Left ventricle myocardium inferior (tissue), 1 donor: ENCODE measurements around the gene SOD3. TPM values are rescaled to one million over a fixed set of nuclear protein-coding genes. Genes with fewer than 3 reads are reported as not detected.

Source experiments
- DNase-seq: peaks from one replicate; pipeline ENCODE4 v3.0.0-alpha.2; 2020
- H3K27ac ChIP-seq: fragments of 200-600 bp; replicated peaks from 2 replicates; pipeline ENCODE4 v1.8.0; 2021
- H3K27me3 ChIP-seq: fragments of 200-600 bp; 2 replicates; pipeline ENCODE4 v1.8.0; 2021; ENCODE audit warnings: low read depth
- H3K36me3 ChIP-seq: fragments of 200-600 bp; 2 replicates; pipeline ENCODE4 v1.8.0; 2021
- H3K4me1 ChIP-seq: fragments of 200-600 bp; 2 replicates; pipeline ENCODE4 v1.8.0; 2021
- H3K4me3 ChIP-seq: fragments of 200-600 bp; 2 replicates; pipeline ENCODE4 v1.8.0; 2021; ENCODE audit warnings: mild to moderate bottlenecking, moderate library complexity
- H3K9me3 ChIP-seq: fragments of 200-600 bp; replicated peaks from 2 replicates; pipeline ENCODE4 v1.8.0; 2021
- intact Hi-C: fragments of 100-400 bp; cut with micrococcal nuclease; formaldehyde crosslinking; loops from one replicate; pipeline ENCODE4 v1.11.0; 2022
- total RNA-seq: library from RNA; stranded (reverse); fragmentation: NEBNext Ultra II Directional; extraction: Animal tissue kit (Norgen Biotek cat#: 25700); gene quantifications from one replicate; pipeline ENCODE4 v1.2.1, GENCODE V29; 2021
- TF ChIP-seq, protein P1 (sequence below): fragments of 200-600 bp; IDR thresholded peaks from 2 replicates; pipeline ENCODE4 v1.8.0; 2021; ENCODE audit warnings: antibody characterized with exemption, mild to moderate bottlenecking, borderline replicate concordance
- donor health status: DM: no; HTN: yes; CAD: no; lungs with severe emphysema.

The SOD3 gene
- total RNA-seq, 1 donor from 2014 or later = 64.2 TPM

DNA sequence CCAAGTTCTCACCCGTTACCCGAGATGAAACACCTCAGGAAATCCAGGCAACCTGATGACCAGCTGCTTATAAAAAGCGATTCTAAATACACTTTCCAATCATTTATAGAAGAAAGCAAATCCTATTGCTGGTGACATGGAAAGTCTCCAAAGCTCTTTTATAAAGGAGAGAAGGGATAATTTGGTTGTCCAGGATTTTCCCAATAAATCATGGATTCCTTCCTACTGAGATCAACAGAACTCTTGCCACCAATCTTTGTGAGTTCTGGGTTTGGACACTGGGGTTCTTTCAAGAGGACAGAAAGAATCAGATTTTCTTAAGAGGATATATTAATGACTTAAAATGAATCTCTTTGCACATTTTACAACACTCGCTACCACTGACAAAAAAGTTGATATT, 24.7 kb upstream of the SOD3 start:
- Histone ChIP-seq H3K27me3 (no peaks in the 10 kb centered on the region), H3K36me3 (no peaks in the 10 kb centered on the region), H3K4me3 (no peak overlapping the region), H3K9me3 (no peaks in the 10 kb centered on the region), H3K27ac (no peak overlapping the region), H3K4me1 (no peaks in the 10 kb centered on the region)
- TF ChIP-seq, protein P1, sequence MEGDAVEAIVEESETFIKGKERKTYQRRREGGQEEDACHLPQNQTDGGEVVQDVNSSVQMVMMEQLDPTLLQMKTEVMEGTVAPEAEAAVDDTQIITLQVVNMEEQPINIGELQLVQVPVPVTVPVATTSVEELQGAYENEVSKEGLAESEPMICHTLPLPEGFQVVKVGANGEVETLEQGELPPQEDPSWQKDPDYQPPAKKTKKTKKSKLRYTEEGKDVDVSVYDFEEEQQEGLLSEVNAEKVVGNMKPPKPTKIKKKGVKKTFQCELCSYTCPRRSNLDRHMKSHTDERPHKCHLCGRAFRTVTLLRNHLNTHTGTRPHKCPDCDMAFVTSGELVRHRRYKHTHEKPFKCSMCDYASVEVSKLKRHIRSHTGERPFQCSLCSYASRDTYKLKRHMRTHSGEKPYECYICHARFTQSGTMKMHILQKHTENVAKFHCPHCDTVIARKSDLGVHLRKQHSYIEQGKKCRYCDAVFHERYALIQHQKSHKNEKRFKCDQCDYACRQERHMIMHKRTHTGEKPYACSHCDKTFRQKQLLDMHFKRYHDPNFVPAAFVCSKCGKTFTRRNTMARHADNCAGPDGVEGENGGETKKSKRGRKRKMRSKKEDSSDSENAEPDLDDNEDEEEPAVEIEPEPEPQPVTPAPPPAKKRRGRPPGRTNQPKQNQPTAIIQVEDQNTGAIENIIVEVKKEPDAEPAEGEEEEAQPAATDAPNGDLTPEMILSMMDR = no peak
- no peak for DNase-seq
- intact Hi-C loops = no loop called here

DNA sequence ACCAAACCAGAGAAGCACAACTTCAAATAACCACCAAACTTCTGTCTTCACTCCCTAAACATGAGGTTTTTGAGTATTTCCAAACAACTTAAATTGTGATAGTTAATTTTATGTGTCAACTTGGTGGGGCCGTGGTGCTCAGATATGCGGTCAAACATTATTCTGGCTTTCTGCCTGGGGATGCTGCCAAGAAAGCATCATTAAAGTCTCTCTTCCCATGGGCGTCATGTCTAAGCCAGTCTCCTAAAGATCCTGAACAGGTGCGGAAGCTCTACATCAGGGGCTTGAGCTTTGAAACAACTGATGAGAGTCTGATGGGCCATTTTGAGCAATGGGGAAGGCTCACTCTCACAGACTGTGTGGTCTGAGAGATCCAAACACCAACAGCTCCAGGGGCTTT, 24.1 kb upstream of the SOD3 start:
- H3K4me3 ChIP-seq = no peak overlapping the region
- no peaks in the 10 kb centered on the region for H3K4me1 ChIP-seq
- TF ChIP-seq, protein P1 = no peak
- no peak overlapping the region for H3K27ac ChIP-seq
- DNase-seq = no peak
- H3K36me3 ChIP-seq = no peaks in the 10 kb centered on the region
- H3K9me3 ChIP-seq = no peaks in the 10 kb centered on the region
- no peaks in the 10 kb centered on the region for H3K27me3 ChIP-seq
- intact Hi-C loops = no loop called here

DNA sequence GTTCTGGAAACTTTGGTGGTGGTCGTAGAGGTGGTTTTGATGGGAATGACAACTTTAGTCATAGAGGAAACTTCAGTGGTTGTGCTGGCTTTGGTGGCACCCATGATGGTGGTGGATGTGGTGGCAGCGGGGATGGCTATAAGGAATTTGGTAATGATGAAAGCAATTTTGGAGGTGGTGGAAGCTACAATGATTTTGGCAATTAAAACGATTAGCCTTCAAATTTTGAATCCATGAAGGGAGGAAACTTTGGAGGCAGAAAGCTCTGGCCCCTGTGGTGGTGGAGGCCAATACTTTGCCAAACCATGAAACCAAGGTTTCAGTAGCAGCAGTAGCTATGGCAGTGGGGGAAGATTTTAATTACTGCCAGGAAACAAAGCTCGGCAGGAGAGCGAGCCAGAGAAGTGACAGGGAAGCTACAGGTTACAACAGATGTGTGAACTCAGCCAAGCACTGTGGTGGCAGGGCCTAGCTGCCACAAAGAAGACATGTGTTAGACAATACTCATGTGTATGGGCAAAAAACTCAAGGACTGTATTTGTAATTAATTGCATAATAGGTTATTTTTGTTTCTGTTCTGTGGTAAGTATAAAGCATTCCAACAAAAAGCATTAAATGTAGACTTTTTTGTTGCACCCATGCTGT, 23.2 kb upstream of the SOD3 start:
- TF ChIP-seq, protein P1 = no peak
- H3K36me3 ChIP-seq = no peaks in the 10 kb centered on the region
- intact Hi-C loops = no loop called here
- no peak overlapping the region for H3K4me3 ChIP-seq
- H3K27ac ChIP-seq = no peak overlapping the region
- no peaks in the 10 kb centered on the region for H3K4me1 ChIP-seq
- no peak for DNase-seq
- no peaks in the 10 kb centered on the region for H3K27me3 ChIP-seq
- H3K9me3 ChIP-seq = no peaks in the 10 kb centered on the region

DNA sequence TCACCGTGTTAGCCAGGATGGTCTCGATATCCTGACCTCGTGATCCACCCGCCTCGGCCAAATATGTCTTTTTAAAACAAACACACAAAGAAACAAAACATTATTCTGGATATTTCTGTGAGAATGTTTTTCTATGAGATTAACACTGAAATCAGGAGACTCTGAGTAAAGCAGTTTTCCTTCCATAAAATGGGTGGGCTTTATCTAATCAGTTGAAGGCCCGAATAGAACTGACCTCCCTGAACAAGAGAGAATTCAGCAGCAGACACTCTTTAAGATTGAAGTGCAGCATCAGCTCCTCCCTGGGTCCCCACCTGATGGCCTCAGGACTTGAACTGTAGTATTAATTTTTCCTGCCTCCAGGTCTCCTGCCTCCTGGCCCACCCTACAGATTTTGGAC, 22.4 kb upstream of the SOD3 start:
- no peak overlapping the region for H3K27ac ChIP-seq
- no peaks in the 10 kb centered on the region for H3K9me3 ChIP-seq
- TF ChIP-seq, protein P1 = no peak
- H3K4me1 ChIP-seq = no peaks in the 10 kb centered on the region
- intact Hi-C loops = no loop called here
- no peaks in the 10 kb centered on the region for H3K36me3 ChIP-seq
- H3K27me3 ChIP-seq = no peaks in the 10 kb centered on the region
- no peak for DNase-seq
- no peak overlapping the region for H3K4me3 ChIP-seq

DNA sequence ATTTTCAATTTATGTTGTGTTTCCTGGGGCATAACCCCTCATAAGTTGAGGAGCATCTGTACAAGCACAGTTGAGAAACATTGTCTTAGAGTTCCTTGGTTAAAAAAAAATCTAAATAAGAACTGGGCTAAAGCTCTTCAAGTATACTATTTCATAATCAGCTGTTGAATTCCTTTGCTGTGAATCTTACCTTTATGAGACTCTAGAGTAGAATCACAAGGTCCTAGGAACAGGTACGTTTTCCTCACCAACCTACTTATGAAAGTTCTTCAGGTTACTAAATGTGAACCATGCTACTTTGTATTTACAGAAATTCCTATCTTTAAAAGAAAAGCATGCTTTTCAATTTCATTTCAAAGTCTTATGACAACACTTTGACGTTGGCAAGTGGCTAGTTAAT, 20.9 kb upstream of the SOD3 start:
- intact Hi-C loops = no loop called here
- TF ChIP-seq, protein P1 = no peak
- Histone ChIP-seq H3K27me3 (no peaks in the 10 kb centered on the region), H3K4me3 (no peak overlapping the region), H3K36me3 (no peaks in the 10 kb centered on the region), H3K27ac (no peak overlapping the region), H3K4me1 (no peaks in the 10 kb centered on the region), H3K9me3 (no peaks in the 10 kb centered on the region)
- DNase-seq = no peak
